B cell (primary cell): ENCODE data around the gene KCNC1.

ENCODE experiments used
- EZH2 ChIP-seq: IDR thresholded peaks from 2 replicates; pipeline ENCODE4 v1.6.1; 2012; ENCODE audit warnings: borderline replicate concordance, low read depth, mild to moderate bottlenecking, moderate library complexity, low read length; ENCODE audit not compliant: insufficient read depth, poor library complexity, severe bottlenecking
- TF ChIP-seq, protein P1 (sequence below): fragments of 200-600 bp; IDR thresholded peaks from one replicate; pipeline ENCODE4 v1.8.0; 2022; ENCODE audit warnings: antibody characterized with exemption, mild to moderate bottlenecking

DNA sequence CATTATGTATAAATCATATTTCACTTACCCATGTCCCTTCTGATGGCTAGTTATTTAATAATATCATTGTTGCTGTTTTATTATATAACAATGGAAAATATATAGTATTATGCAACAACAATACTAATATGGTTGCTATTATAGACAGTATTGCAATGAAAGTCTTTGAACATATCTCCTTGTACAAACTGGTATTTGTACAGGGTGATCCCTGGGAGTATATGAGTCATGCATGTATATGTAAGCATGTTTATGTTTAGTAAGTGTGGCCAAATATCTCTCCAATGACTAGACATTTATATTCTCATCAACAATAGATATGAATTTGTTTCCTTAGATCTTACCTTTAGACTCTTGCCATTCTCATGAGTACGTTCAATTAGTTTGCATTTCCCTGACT is 55.9 kb downstream of the KCNC1 start:
- TF ChIP-seq, protein P1, sequence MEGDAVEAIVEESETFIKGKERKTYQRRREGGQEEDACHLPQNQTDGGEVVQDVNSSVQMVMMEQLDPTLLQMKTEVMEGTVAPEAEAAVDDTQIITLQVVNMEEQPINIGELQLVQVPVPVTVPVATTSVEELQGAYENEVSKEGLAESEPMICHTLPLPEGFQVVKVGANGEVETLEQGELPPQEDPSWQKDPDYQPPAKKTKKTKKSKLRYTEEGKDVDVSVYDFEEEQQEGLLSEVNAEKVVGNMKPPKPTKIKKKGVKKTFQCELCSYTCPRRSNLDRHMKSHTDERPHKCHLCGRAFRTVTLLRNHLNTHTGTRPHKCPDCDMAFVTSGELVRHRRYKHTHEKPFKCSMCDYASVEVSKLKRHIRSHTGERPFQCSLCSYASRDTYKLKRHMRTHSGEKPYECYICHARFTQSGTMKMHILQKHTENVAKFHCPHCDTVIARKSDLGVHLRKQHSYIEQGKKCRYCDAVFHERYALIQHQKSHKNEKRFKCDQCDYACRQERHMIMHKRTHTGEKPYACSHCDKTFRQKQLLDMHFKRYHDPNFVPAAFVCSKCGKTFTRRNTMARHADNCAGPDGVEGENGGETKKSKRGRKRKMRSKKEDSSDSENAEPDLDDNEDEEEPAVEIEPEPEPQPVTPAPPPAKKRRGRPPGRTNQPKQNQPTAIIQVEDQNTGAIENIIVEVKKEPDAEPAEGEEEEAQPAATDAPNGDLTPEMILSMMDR = no peak
- no peak for TF ChIP-seq EZH2
